Keratinocyte (primary cell): ENCODE measurements around the gene ATF5. TPM values are rescaled to one million over a fixed set of nuclear protein-coding genes. Genes with fewer than 3 reads are reported as not detected.

Source experiments
- DNase-seq: peaks from one replicate; pipeline ENCODE4 v3.0.0-alpha.2; 2011; ENCODE audit warnings: low read depth, missing footprints, low spot score
- FAIRE-seq: peaks from 2 replicates; lab custom pipeline; 2011; peaks lifted over from hg19 to GRCh38; lab: Jason Lieb, UNC
- H2AFZ ChIP-seq: 2 replicates; pipeline ENCODE4 v1.6.0; 2012; ENCODE audit warnings: low read length, control low read depth, inconsistent platforms; ENCODE audit not compliant: control insufficient read depth
- H3K27ac ChIP-seq: 2 replicates; pipeline ENCODE4 v1.5.1; 2011; ENCODE audit warnings: low read length; ENCODE audit not compliant: control insufficient read depth, insufficient read depth
- H3K27me3 ChIP-seq: 3 replicates; pipeline ENCODE4 v1.6.0; 2011; ENCODE audit warnings: low read length; ENCODE audit not compliant: control insufficient read depth, insufficient read depth; ENCODE audit errors: extremely low read depth
- H3K36me3 ChIP-seq, 2 experiments: 2 replicates in 1 of 2; 3 replicates in 1 of 2; pipeline ENCODE4 v1.5.1; 2011; ENCODE audit warnings: low read length in 2 of 2, mild to moderate bottlenecking in 1 of 2; ENCODE audit not compliant: control insufficient read depth in 2 of 2, insufficient read depth in 2 of 2; ENCODE audit errors: extremely low read depth in 1 of 2
- H3K4me1 ChIP-seq: 3 replicates; pipeline ENCODE4 v1.5.1; 2011; ENCODE audit warnings: low read length; ENCODE audit not compliant: control insufficient read depth, insufficient read depth; ENCODE audit errors: extremely low read depth
- H3K4me2 ChIP-seq: 3 replicates; pipeline ENCODE4 v1.6.0; 2011; ENCODE audit warnings: low read depth, low read length; ENCODE audit not compliant: control insufficient read depth, insufficient read depth; ENCODE audit errors: extremely low read depth
- H3K4me3 ChIP-seq, 3 experiments: fragments of 200-600 bp in 1 of 3; sonication (generic) in 1 of 3; 2 replicates in 2 of 3; 3 replicates in 1 of 3; pipeline ENCODE4 v1.5.1; 2011 to 2016; ENCODE audit warnings: low read length in 3 of 3, mild to moderate bottlenecking in 3 of 3, control low read depth in 2 of 3, inconsistent platforms in 1 of 3, low read depth in 1 of 3, mixed read lengths in 1 of 3, mixed run types in 1 of 3, moderate library complexity in 1 of 3; ENCODE audit not compliant: control insufficient read depth in 2 of 3, insufficient read depth in 2 of 3; ENCODE audit errors: extremely low read depth in 1 of 3
- H3K79me2 ChIP-seq: 2 replicates; pipeline ENCODE4 v1.6.0; 2012; ENCODE audit warnings: low read length; ENCODE audit not compliant: control insufficient read depth, insufficient read depth
- H3K9ac ChIP-seq: 3 replicates; pipeline ENCODE4 v1.6.0; 2011; ENCODE audit warnings: low read length; ENCODE audit not compliant: control insufficient read depth, insufficient read depth; ENCODE audit errors: extremely low read depth
- H3K9me1 ChIP-seq: 3 replicates; pipeline ENCODE4 v1.6.0; 2011; ENCODE audit warnings: low read length; ENCODE audit not compliant: control insufficient read depth, insufficient read depth; ENCODE audit errors: extremely low read depth
- H3K9me3 ChIP-seq: 2 replicates; pipeline ENCODE4 v1.5.1; 2012; ENCODE audit warnings: low read depth, low read length; ENCODE audit not compliant: control insufficient read depth
- H4K20me1 ChIP-seq: 3 replicates; pipeline ENCODE4 v1.6.0; 2011; ENCODE audit warnings: low read length; ENCODE audit not compliant: control insufficient read depth, insufficient read depth; ENCODE audit errors: extremely low read depth
- CTCF ChIP-seq, 3 experiments: IDR thresholded peaks in 1 of 3; conservative IDR thresholded peaks in 1 of 3; optimal IDR thresholded peaks in 1 of 3; 2 replicates in 2 of 3; 3 replicates in 1 of 3; pipeline versions ENCODE3 to v1.5.1; 2011; ENCODE audit warnings: low read length in 3 of 3, mild to moderate bottlenecking in 3 of 3, moderate library complexity in 2 of 3, control low read depth in 1 of 3, inconsistent platforms in 1 of 3; ENCODE audit not compliant: insufficient read depth in 2 of 3; ENCODE audit errors: extremely low read depth in 1 of 3
- EZH2 ChIP-seq: IDR thresholded peaks from one replicate; pipeline ENCODE4 v1.6.1; 2012; ENCODE audit warnings: inconsistent platforms, mild to moderate bottlenecking, low read length, moderate library complexity
- dilution Hi-C: fragments of 300-500 bp; cut with MboI; formaldehyde crosslinking; loops from one replicate; pipeline ENCODE4 v1.7.0; 2020; ENCODE audit warnings: low sequenced_read_pairs; ENCODE audit not compliant: extremely low pct_ligation_motif_present
- polyA plus RNA-seq, 5 experiments: library from polyadenylated mRNA; depleted of rRNA in 3 of 5; stranded (reverse) in 3 of 5; stranded (forward) in 1 of 5; unstranded in 1 of 5; fragments of >200 nt; gene quantifications; 1 replicate in 1 of 5; 2 replicates in 3 of 5; 3 replicates in 1 of 5; pipeline versions ENCODE4 v1.2.1 to v1.2.3, GENCODE V29; 2011 to 2012; ENCODE audit warnings: missing spikeins in 2 of 5, low read depth in 1 of 5, low replicate concordance in 1 of 5

Gene ATF5
- polyA plus RNA-seq, 1 donor (not counting 4 experiments of a cell fraction or from before 2014, with no cell fraction given), result 6.0 TPM

- no peak overlapping the region for H2AFZ ChIP-seq
- no peak overlapping the region for H3K9ac ChIP-seq
- FAIRE-seq, result no peak
- peak in 2 of 3 experiments; percentile 30 to 31 for TF ChIP-seq CTCF (optimal IDR thresholded peaks at IDR 0.05 in 1 of 3, IDR thresholded peaks at IDR 0.05 in 1 of 3, conservative IDR thresholded peaks at IDR 0.05 in 1 of 3; ENCODE audit: extremely low read depth in 1 of 3, insufficient read depth in 2 of 3, low read length in 3 of 3)
- no peak for TF ChIP-seq EZH2
- H3K36me3 ChIP-seq, result peaks cover 24 to 42% of the 10 kb centered on the region in 2 experiments
- H3K27me3 ChIP-seq, result no peaks in the 10 kb centered on the region
- no peaks in the 10 kb centered on the region for H3K4me1 ChIP-seq
- peaks cover 9% of the 10 kb centered on the region for H4K20me1 ChIP-seq
- DNase-seq, result no peak
- no peaks in the 10 kb centered on the region for H3K9me1 ChIP-seq
- no peak overlapping the region for H3K27ac ChIP-seq
- no peak overlapping the region for H3K4me2 ChIP-seq
- peaks cover 62% of the 10 kb centered on the region for H3K79me2 ChIP-seq
- dilution Hi-C loops, result no loop called here
- H3K9me3 ChIP-seq, result no peaks in the 10 kb centered on the region
- no peak overlapping the region for H3K4me3 ChIP-seq
These were observed 11.9 kb upstream of the ATF5 start for GRCh38 chr19:49916839-49917733.

GRCh38 chr19:49918089-49918488, 10.9 kb upstream of the ATF5 start:
- no peaks in the 10 kb centered on the region for H3K9me1 ChIP-seq
- dilution Hi-C loops, result no loop called here
- no peak overlapping the region for H3K9ac ChIP-seq
- DNase-seq, result no peak
- H3K27ac ChIP-seq, result no peak overlapping the region
- H3K36me3 ChIP-seq, result peaks cover 24 to 42% of the 10 kb centered on the region in 2 experiments
- no peak for FAIRE-seq
- peaks cover 9% of the 10 kb centered on the region for H4K20me1 ChIP-seq
- no peak overlapping the region for H2AFZ ChIP-seq
- no peaks in the 10 kb centered on the region for H3K27me3 ChIP-seq
- TF ChIP-seq CTCF (optimal IDR thresholded peaks at IDR 0.05 in 1 of 3, IDR thresholded peaks at IDR 0.05 in 1 of 3, conservative IDR thresholded peaks at IDR 0.05 in 1 of 3; ENCODE audit: extremely low read depth in 1 of 3, insufficient read depth in 2 of 3, low read length in 3 of 3) (no peak), EZH2 (no peak)
- no peaks in the 10 kb centered on the region for H3K4me1 ChIP-seq
- no peak overlapping the region for H3K4me3 ChIP-seq
- peaks cover 70% of the 10 kb centered on the region for H3K79me2 ChIP-seq
- H3K9me3 ChIP-seq, result no peaks in the 10 kb centered on the region
- no peak overlapping the region for H3K4me2 ChIP-seq
